Keratinocyte (primary cell): ENCODE data around the gene DPY19L2. TPM values are rescaled to one million over a fixed set of nuclear protein-coding genes. Genes with fewer than 3 reads are reported as not detected.
"Not testable (repeated sequence)": the region's sequence is repeated elsewhere in the genome, so short reads cannot be mapped to it uniquely, and the experiment has no call there.

Experiments
- DNase-seq: peaks from one replicate; pipeline ENCODE4 v3.0.0-alpha.2; 2011; ENCODE audit warnings: low read depth, missing footprints, low spot score
- FAIRE-seq: peaks from 2 replicates; lab custom pipeline; 2011; peaks lifted over from hg19 to GRCh38; lab: Jason Lieb, UNC
- H2AFZ ChIP-seq: 2 replicates; pipeline ENCODE4 v1.6.0; 2012; ENCODE audit warnings: low read length, control low read depth, inconsistent platforms; ENCODE audit not compliant: control insufficient read depth
- H3K27ac ChIP-seq: 2 replicates; pipeline ENCODE4 v1.5.1; 2011; ENCODE audit warnings: low read length; ENCODE audit not compliant: control insufficient read depth, insufficient read depth
- H3K27me3 ChIP-seq: 3 replicates; pipeline ENCODE4 v1.6.0; 2011; ENCODE audit warnings: low read length; ENCODE audit not compliant: control insufficient read depth, insufficient read depth; ENCODE audit errors: extremely low read depth
- H3K36me3 ChIP-seq, 2 experiments: 2 replicates in 1 of 2; 3 replicates in 1 of 2; pipeline ENCODE4 v1.5.1; 2011; ENCODE audit warnings: low read length in 2 of 2, mild to moderate bottlenecking in 1 of 2; ENCODE audit not compliant: control insufficient read depth in 2 of 2, insufficient read depth in 2 of 2; ENCODE audit errors: extremely low read depth in 1 of 2
- H3K4me1 ChIP-seq: 3 replicates; pipeline ENCODE4 v1.5.1; 2011; ENCODE audit warnings: low read length; ENCODE audit not compliant: control insufficient read depth, insufficient read depth; ENCODE audit errors: extremely low read depth
- H3K4me2 ChIP-seq: 3 replicates; pipeline ENCODE4 v1.6.0; 2011; ENCODE audit warnings: low read depth, low read length; ENCODE audit not compliant: control insufficient read depth, insufficient read depth; ENCODE audit errors: extremely low read depth
- H3K4me3 ChIP-seq, 3 experiments: fragments of 200-600 bp in 1 of 3; sonication (generic) in 1 of 3; 2 replicates in 2 of 3; 3 replicates in 1 of 3; pipeline ENCODE4 v1.5.1; 2011 to 2016; ENCODE audit warnings: low read length in 3 of 3, mild to moderate bottlenecking in 3 of 3, control low read depth in 2 of 3, inconsistent platforms in 1 of 3, low read depth in 1 of 3, mixed read lengths in 1 of 3, mixed run types in 1 of 3, moderate library complexity in 1 of 3; ENCODE audit not compliant: control insufficient read depth in 2 of 3, insufficient read depth in 2 of 3; ENCODE audit errors: extremely low read depth in 1 of 3
- H3K79me2 ChIP-seq: 2 replicates; pipeline ENCODE4 v1.6.0; 2012; ENCODE audit warnings: low read length; ENCODE audit not compliant: control insufficient read depth, insufficient read depth
- H3K9ac ChIP-seq: 3 replicates; pipeline ENCODE4 v1.6.0; 2011; ENCODE audit warnings: low read length; ENCODE audit not compliant: control insufficient read depth, insufficient read depth; ENCODE audit errors: extremely low read depth
- H3K9me1 ChIP-seq: 3 replicates; pipeline ENCODE4 v1.6.0; 2011; ENCODE audit warnings: low read length; ENCODE audit not compliant: control insufficient read depth, insufficient read depth; ENCODE audit errors: extremely low read depth
- H3K9me3 ChIP-seq: 2 replicates; pipeline ENCODE4 v1.5.1; 2012; ENCODE audit warnings: low read depth, low read length; ENCODE audit not compliant: control insufficient read depth
- H4K20me1 ChIP-seq: 3 replicates; pipeline ENCODE4 v1.6.0; 2011; ENCODE audit warnings: low read length; ENCODE audit not compliant: control insufficient read depth, insufficient read depth; ENCODE audit errors: extremely low read depth
- dilution Hi-C: fragments of 300-500 bp; cut with MboI; formaldehyde crosslinking; loops from one replicate; pipeline ENCODE4 v1.7.0; 2020; ENCODE audit warnings: low sequenced_read_pairs; ENCODE audit not compliant: extremely low pct_ligation_motif_present
- polyA plus RNA-seq, 5 experiments: library from polyadenylated mRNA; depleted of rRNA in 3 of 5; stranded (reverse) in 3 of 5; stranded (forward) in 1 of 5; unstranded in 1 of 5; fragments of >200 nt; gene quantifications; 1 replicate in 1 of 5; 2 replicates in 3 of 5; 3 replicates in 1 of 5; pipeline versions ENCODE4 v1.2.1 to v1.2.3, GENCODE V29; 2011 to 2012; ENCODE audit warnings: missing spikeins in 2 of 5, low read depth in 1 of 5, low replicate concordance in 1 of 5

DPY19L2 gene
- polyA plus RNA-seq, 1 donor (not counting 4 experiments of a cell fraction or from before 2014, with no cell fraction given) = 3.3 TPM

- H3K9me1 ChIP-seq, dilution Hi-C loops, H2AFZ ChIP-seq, H3K4me1 ChIP-seq, H3K27me3 ChIP-seq, H3K4me2 ChIP-seq, H3K9me3 ChIP-seq, H3K36me3 ChIP-seq, H3K27ac ChIP-seq, H3K4me3 ChIP-seq, H3K79me2 ChIP-seq, H3K9ac ChIP-seq, H4K20me1 ChIP-seq, DNase-seq, FAIRE-seq: not testable (repeated sequence)
Observed at GRCh38 chr12:63604985-63605384, 63.3 kb downstream of the DPY19L2 start.

- H3K9me1 ChIP-seq, H3K4me2 ChIP-seq, H3K27ac ChIP-seq, DNase-seq, H2AFZ ChIP-seq, dilution Hi-C loops, FAIRE-seq, H3K9me3 ChIP-seq, H4K20me1 ChIP-seq, H3K4me3 ChIP-seq, H3K4me1 ChIP-seq, H3K79me2 ChIP-seq, H3K9ac ChIP-seq, H3K27me3 ChIP-seq, H3K36me3 ChIP-seq: not testable (repeated sequence)
Observed at GRCh38 chr12:63594828-63595227, 73.5 kb downstream of the DPY19L2 start.

- H3K9ac ChIP-seq, dilution Hi-C loops, H3K9me3 ChIP-seq, DNase-seq, H3K27me3 ChIP-seq, H3K79me2 ChIP-seq, H3K4me1 ChIP-seq, H3K9me1 ChIP-seq, H4K20me1 ChIP-seq, H3K27ac ChIP-seq, H3K4me3 ChIP-seq, H3K4me2 ChIP-seq, H3K36me3 ChIP-seq, H2AFZ ChIP-seq, FAIRE-seq: not testable (repeated sequence)
Observed at GRCh38 chr12:63584426-63584825, 83.9 kb downstream of the DPY19L2 start.

- H2AFZ ChIP-seq, H3K79me2 ChIP-seq, DNase-seq, H3K36me3 ChIP-seq, H3K4me3 ChIP-seq, FAIRE-seq, H4K20me1 ChIP-seq, H3K4me2 ChIP-seq, H3K27ac ChIP-seq, H3K9ac ChIP-seq, H3K9me3 ChIP-seq, H3K9me1 ChIP-seq, H3K27me3 ChIP-seq, dilution Hi-C loops, H3K4me1 ChIP-seq: not testable (repeated sequence)
Observed at GRCh38 chr12:63583289-63583688, 85.0 kb downstream of the DPY19L2 start.

- H3K4me2 ChIP-seq, H3K9ac ChIP-seq, H3K27me3 ChIP-seq, H2AFZ ChIP-seq, DNase-seq, H3K9me3 ChIP-seq, H3K79me2 ChIP-seq, H3K9me1 ChIP-seq, FAIRE-seq, H3K27ac ChIP-seq, H3K36me3 ChIP-seq, H3K4me1 ChIP-seq, dilution Hi-C loops, H3K4me3 ChIP-seq, H4K20me1 ChIP-seq: not testable (repeated sequence)
Observed at GRCh38 chr12:63577631-63578030, 90.7 kb downstream of the DPY19L2 start.
